HG02840 (cell line): ENCODE data around the gene SYCP2L.
A peak's percentile ranks its signal among the peaks of the same experiment; 100 is the strongest.
"Not testable (repeated sequence)": the region's sequence is repeated elsewhere in the genome, so short reads cannot be mapped to it uniquely, and the experiment has no call there.

Experiments used
- ATAC-seq: cut with Tn5 transposase; IDR thresholded peaks from one replicate; pipeline ENCODE4 v1.9.1; 2021; ENCODE audit warnings: mild to moderate bottlenecking, moderate library complexity, moderate number of reproducible peaks; ENCODE audit not compliant: unreplicated experiment, low FRiP score

SYCP2L gene

DNA sequence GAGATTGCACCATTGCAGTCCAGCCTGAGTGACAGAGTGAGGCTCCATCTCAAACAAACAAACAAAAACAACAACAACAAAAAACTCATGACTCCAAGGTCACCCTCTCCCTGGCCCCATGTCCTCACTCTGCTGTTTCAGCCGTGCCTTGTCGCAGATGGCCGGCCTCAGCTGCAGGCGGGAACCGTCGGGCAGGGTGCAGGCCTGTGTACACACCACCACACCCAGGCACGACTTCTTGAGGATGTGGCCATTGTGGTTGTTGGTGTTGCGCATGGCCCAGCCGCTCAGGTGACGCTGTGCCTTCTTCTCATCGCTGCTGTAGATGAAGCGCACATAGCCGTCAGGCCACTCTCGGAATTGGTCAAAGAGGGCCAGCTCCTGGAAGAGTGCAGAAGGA, 9.8 kb upstream of the SYCP2L start:
- ATAC-seq = no peak

DNA sequence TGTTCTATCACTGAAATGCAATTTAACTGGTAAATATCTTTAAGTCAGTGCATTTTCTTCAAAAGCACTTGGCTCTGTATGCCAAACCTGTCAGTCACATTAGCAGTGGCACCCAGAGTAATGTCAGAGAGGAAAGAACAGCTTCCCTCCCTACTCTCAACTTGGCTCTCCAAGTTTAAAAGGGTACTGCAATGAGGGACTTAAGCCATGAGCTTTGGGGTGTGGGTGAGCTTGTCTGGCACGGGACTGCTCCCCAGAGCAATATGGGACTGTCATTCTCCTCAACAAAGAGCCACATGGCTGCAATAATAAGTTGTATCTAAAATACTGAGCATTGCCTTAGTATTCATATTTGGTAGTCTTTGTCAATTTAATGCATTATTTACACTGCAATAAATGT, 9.0 kb upstream of the SYCP2L start:
- no peak for ATAC-seq

GRCh38 chr6:10880366-10880765, 6.5 kb upstream of the SYCP2L start:
- no peak for ATAC-seq

- ATAC-seq = not testable (repeated sequence)
Observed at GRCh38 chr6:10882253-10882630, 4.6 kb upstream of the SYCP2L start.

- no peak for ATAC-seq
Observed at GRCh38 chr6:10882657-10883171, 4.1 kb upstream of the SYCP2L start.

GRCh38 chr6:10883312-10884244, 3.3 kb upstream of the SYCP2L start:
- no peak for ATAC-seq

DNA sequence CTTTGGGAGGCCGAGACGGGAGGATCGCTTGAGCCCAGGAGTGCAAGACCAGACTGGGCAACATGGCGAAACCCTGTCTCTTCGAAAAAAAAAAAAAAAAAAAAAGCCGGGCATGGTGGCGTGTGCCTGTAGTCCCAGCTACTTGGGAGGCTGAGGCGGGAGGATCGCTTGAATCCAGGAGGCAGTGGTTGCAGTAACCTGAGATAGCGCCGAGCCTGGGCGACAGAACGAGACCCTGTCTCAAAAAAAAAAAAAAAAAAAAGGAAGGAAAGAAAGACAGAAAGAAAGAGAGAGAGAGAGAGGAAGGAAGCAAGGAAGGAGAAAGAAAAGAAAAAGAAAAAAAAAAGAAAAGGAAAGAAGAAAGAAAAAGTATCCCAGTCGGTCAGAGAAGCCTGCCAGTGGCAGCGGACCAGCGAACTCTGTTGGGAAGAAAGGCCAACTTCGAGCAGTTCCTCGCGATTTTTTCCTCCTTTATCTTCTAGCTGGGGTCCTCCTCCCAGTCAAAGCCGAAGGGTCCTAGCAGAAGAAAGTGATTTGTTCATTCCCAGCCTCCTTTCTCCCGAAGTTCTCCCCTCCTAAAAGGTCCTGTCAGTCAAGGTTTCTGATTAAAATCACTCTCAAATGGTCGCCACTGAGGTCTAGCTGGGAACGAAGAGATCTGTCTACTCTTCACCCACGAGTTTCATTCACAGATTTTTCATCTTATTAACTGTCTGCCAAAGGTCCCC, 2.4 kb upstream of the SYCP2L start:
- ATAC-seq = no peak

- ATAC-seq = not testable (repeated sequence)
Observed at GRCh38 chr6:10886365-10886690, 524 bp upstream of the SYCP2L start.

DNA sequence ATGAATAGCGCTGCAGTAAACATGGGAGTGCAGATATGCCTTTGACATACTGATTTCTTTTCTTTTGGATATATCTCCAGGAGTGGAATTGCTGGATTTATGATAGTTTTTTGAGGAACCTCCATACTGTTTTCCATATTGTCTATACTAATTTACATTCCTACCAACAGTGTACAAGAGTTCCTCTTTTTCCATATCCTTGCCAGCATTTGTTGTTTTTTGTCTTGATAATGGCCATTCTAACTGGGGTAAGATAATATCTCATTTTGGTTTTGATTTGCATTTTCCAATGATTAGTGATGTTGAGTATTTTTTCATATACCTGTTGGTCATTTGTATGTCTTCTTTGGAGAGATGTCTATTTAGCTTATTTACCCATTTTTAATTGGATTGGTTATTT, 3.3 kb downstream of the SYCP2L start:
- no peak for ATAC-seq

DNA sequence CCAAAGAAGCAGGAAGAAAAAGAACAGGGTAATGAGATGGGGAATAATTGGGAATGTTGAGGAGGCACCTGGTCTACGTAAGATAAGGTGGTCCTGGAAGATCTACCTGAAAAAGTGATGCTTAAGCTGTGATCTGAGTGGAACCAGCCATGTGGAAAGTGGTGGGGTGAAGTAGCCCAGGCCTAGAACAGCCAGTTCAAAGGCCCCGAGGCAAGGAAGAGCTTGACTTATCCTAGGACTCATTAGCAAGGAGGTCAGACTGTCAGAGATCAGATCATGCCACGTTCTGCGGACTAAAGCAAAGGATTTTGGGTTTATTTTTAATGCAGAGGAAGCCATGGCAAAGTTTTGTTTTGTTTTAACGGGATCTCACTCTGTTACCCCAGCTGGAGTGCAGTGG, 5.1 kb downstream of the SYCP2L start:
- ATAC-seq = no peak

DNA sequence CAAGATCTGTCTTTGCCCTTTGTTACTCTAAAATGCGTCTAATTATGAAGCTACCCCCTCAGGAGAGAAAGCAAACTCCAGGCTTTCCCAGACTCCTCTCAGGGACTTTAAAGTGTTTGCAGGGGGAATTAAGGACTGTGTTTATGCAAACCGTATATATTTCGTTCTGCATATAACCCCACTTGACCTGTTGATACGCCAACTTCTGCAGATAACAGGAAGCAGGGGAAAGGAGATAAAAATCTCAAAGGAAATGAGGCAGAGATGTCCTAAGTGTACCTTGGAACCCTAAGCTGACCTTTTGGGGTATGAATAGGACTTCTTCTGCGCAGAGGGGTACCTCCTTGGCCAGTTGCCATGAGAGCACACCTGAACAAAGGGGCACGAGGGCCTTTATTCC, 8.1 kb downstream of the SYCP2L start:
- ATAC-seq = no peak

DNA sequence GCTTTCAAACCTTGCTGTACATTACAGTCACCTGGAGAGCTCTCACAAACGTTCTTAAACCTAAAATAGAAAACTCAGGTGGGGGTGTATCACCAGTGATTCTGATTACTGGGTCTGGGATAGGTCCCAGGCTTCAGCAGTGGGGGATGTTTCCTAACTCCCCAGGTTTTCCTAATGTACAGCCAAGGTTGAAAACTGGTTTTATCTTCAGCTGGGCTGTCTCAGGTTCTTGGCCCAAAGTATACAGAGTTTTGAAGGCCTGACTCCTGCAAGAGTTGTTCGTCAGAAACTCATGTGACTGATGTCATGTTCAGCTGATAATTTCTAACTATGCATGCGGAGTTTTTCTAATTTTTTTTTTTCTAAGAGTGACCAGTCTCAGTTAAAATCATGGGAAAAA, 9.8 kb downstream of the SYCP2L start:
- ATAC-seq = no peak

DNA sequence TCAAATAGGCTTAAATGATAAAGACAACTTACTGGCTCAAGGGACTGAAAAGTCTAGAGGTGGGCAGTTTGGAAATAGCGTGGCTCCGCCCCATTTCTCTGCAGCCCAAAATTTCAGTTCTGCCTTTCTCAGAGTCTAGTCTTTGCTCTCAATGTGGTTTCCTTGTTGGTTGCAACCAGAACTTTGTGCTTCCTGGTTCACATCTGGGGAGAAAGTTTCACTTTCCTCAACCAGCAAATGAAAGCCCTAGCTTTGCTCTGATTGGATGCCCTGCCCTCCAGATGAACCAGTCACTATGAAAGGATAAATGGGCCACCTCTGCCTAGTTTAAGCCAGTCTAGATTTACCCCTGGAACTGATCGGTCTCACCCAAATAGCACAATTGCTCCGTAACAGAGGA, 14.9 kb downstream of the SYCP2L start:
- peak; percentile 81 for ATAC-seq

GRCh38 chr6:10904015-10904414, 17.2 kb downstream of the SYCP2L start:
- ATAC-seq = no peak

DNA sequence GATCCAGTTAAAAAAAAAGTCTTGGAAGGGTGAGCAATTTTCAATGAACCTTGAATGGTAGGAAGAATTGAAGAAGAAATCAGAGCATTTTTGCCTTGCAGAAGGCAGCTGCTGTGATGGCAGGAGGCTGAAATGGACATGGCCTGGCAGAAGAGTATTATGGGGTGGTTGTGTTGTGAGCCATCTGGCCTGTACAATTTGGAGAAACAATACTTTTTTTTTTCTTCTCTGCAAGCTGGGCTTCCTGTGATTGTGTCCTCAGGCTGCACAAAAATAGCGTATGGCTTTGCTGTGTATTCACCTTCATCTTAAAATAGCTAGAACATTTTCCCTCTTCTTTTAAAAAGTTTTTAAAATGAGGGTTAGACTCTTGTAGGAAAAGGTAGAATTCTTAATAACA, 21.4 kb downstream of the SYCP2L start:
- no peak for ATAC-seq

GRCh38 chr6:10919520-10919919, 32.7 kb downstream of the SYCP2L start:
- not testable (repeated sequence) for ATAC-seq

GRCh38 chr6:10933126-10933525, 46.3 kb downstream of the SYCP2L start:
- no peak for ATAC-seq

- ATAC-seq = no peak
Observed at GRCh38 chr6:10939840-10940239, 53.0 kb downstream of the SYCP2L start.

DNA sequence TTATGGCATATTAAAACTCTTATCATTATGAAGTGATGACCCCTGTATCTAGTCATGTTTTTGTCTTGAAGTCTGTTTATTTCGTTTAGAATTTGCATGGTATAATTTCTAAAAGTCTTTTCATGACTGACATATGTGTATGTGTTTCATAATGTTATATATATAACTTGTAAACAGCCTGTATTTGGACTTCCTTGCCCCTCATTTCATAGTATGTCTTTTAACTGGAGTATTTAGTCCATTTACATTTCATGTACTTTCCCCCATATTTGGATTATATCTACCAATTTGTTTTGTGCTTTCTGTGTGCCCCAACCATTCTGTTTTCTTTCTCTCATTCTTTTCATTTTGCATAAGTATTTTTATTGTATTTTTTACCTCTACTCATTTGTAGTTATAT, 59.0 kb downstream of the SYCP2L start:
- no peak for ATAC-seq

DNA sequence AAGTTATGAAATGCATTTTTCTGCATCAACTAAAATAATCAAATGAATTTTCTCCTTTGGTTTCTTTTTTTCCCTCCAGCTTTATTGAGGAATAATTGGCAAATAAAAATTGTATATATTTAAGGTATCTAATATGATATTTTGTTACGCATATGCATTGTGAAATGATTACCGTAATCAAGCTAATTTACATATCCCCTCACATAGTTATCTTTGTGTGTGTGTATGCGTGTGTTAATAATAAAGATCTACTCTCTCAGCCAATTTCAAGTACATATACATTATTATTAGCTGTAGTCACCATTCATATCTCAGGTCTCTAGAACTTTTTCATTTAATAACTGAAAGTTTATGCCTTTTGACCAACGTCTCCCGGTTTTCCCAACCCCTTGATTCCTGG, 61.1 kb downstream of the SYCP2L start:
- ATAC-seq = no peak

- no peak for ATAC-seq
Observed at GRCh38 chr6:10949579-10950490, 63.0 kb downstream of the SYCP2L start.
